Suppressor macrophage (primary cell): ENCODE measurements around the gene ABCB7.
"Not testable (repeated sequence)": the region's sequence is repeated elsewhere in the genome, so short reads cannot be mapped to it uniquely, and the experiment has no call there.

Experiments
- DNase-seq, 4 experiments: peaks; one replicate each; pipeline ENCODE4 v3.0.0-alpha.2; 2020 to 2022

The ABCB7 gene

DNA sequence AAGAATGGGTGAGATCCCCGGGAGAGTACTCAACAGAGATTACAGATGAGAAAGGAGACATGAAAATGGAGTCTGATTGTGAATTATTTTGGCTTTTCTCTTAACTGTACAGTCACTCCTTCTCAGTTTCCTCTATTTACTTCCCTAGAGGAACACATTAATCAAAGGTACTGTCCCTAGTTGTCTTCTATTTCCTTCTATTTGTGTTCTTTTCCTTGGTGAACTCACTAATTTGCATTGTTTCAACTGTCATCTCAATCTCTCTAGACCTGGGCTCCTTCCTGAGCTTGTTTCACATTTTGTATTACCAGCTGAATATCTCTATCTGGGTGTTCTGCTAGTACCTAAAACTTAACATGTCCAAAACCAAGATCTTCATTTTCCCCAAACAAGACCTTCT lies 59.8 kb downstream of the ABCB7 start:
- peak in 2 of 4 experiments; percentile 4 to 23 for DNase-seq

DNA sequence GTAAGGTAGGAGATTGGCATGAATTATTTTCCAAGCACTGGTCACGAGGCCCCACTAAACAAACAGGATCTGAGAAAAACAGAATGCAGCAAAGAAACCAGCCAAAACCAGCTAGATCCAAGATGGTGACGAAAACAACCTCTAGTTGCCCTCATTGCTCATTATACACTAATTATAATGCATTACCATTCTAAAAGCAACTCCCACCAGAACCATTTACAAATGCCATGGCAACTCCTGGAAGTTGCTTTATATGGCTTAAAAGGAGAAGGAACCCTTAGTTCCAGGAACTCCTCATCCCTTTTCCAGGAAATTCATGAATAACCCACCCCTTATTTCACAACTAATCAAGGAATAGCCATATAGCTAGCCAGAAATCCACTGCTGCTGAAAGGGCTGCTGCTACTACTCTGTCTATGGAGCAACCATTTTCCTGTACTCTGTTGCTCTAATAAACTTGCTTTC lies 69.3 kb downstream of the ABCB7 start:
- no peak for DNase-seq

DNA sequence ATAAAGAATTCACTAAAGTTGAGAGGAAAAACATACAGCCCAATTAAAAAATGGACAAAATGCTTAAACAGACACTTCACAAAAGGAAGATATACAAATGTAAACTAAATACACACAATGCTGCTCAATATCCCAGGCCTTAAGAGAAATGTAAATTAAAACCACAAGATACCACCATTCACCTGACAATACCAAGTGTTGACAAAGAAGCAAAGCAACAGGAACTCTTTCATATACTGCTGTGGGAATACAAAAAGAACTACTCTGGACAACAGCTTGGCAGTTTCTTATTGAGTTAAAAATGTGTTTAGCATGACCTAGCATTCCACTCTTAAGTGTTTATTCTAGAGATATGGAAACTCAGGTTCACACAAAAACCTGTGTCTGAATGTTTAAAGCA lies 71.3 kb downstream of the ABCB7 start:
- DNase-seq, result no peak

DNA sequence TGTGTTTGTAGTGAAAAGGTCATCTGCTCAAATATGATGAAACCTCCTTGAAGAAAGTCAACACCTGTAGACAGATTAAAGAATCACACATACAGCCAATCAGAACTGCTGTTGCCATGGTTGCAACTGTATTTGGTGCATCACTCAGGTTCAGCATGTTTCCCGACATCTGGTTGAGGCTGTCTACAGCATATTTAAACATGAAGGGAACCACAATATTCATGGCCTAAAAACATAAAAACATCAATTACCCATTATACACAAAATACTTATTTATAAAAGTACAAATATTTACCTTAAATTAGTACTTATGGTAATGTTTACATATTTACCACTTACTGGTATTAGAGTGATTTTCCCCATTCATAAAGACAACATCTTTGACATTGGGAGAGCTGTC lies 79.7 kb downstream of the ABCB7 start:
- no peak for DNase-seq

DNA sequence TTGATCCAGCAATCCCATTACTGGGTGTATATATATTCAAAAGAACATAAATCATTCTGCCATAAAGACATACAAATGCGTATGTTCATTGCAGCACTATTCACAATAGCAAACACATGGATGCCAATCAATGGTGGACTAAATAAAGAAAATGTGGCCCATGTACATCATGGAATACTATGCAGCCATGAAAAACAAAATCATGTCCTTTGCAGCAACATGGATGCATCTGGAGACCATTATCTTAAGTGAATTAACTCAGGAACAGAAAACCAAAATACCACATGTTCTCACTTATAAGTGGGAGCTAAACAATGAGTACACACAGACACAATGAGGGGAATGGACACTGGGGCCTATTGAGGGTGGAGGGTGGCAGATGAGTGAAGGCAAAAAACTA lies 81.6 kb downstream of the ABCB7 start:
- no peak for DNase-seq

DNA sequence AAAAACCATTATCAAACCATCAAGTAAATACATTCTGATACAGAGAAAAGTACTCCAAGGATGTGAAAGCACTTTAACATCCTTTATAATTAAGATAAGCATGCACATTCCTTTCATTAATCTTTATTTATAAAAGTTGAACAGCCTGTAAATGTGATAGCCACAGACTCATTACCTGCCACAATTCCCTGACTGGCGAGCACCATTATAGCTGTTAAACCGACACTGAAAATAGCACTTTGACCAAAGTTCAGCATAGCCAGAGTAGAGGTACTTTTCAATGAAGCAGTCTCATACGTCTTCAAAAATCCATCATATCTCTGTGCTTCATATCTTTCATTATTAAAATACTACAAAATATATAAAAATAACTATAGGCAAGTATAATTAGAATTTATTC lies 84.7 kb downstream of the ABCB7 start:
- no peak for DNase-seq

DNA sequence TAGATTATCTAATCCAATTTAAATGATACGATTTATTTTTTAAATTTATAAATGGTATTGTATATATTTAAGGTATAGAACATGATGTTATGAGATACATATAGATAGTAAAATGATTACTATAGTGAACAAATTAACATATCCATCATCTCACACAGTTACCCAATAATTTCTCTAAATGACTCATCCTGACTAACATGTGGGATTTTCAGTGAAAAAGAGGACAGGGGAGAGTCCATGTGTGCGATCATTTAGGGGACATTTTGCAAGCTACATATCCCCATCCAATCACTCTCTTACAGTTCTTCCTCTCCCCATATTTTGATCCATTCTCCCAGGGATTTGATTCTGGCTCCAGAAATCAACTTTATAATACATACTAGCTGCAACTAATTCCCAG lies 88.2 kb downstream of the ABCB7 start:
- no peak for DNase-seq

DNA sequence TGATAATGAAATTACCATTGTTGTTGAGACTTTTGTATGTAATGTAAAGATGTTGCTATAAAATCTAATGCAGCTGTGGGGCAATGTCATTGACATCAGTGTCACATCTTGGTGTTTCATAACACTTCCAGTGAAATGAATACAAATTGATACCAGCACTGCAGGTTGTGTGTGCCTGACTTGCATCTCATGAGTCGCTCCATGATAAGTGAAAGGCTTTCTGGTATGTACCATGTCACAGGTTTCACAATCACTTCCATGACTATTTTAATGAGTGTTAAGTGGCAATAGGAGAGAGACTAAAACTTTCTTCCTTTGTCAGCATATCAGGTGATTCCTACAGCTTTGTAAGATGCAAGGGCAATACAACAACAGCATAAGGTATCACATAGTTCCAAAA lies 94.4 kb downstream of the ABCB7 start:
- DNase-seq, result no peak

DNA sequence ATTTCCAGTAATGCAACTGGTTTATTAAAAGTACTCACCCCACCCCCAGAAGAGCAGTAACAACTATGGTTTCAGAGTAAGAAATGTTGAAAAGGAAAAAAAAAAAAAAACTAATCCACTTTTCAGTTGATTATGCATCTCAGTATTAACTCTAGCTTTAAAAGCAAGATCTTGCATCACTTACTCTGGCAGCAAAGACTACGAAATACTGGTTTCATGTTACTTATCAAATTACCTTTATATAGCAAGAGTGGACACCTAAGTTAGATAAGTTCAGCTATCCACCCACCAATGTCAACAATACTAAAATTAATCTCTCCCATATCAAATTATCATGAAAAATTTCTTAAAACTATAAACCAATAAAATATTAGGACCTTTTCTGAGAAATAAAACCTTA lies 105.0 kb downstream of the ABCB7 start:
- no peak for DNase-seq

DNA sequence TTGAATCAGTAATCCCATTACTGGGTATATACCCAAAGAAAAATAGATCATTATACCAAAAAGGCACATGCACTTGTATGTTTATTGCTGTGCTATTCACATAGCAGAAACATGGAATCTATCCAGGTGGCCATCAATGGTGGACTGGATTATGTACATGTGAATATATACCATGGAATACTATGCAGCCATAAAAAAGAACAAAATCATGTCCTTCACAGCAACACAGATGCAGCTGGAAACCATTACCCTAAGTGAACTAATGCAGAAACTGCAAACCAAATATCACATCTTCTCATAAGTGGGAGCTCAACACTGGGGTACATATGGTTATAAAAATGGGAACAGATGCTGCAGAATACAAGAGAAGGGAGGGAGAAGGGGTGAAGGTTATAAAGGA lies 110.7 kb downstream of the ABCB7 start:
- DNase-seq, result no peak

DNA sequence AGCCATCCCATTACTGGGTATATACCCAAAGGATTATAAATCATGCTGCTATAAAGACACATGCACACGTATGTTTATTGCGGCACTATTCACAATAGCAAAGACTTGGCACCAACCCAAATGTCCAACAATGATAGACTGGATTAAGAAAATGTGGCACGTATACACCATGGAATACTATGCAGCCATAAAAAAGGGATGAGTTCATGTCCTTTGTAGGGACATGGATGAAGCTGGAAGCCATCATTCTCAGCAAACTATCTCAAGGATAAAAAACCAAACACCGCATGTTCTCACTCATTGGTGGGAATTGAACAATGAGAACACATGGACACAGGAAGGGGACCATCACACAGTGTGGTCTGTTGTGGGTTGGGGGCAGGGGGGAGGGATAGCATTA lies 111.9 kb downstream of the ABCB7 start:
- not testable (repeated sequence) for DNase-seq

DNA sequence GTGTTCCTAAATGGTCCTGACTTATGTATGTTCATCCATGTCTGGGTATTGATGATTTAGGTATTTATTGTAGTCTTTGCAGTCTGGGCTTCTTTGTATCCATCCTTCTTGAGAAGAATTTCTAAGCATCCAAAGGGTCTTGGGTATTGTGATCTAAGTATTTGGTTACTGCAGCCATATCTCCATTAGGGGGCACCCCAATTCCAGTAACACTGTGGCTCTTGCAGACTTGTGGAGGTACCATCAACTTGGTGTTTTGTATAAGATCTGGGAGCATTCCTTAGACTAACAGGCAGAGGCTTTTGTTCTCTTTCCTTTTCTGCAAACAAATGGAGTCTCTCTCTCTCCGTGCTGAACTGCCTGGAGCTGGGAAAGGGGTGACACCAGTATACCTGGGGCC lies 117.2 kb downstream of the ABCB7 start:
- DNase-seq, result peak in 2 of 4 experiments; percentile 0 to 3
